SH-SY5Y (cell line): ENCODE data around the gene NETO2.

ENCODE experiments used
- GATA2 ChIP-seq: IDR thresholded peaks from 2 replicates; pipeline ENCODE4 v1.6.1; 2011; ENCODE audit warnings: mild to moderate bottlenecking, low read depth, low read length
- GATA3 ChIP-seq: IDR thresholded peaks from 2 replicates; pipeline ENCODE4 v1.6.1; 2011; ENCODE audit warnings: low read depth, mild to moderate bottlenecking, low read length, moderate library complexity

GRCh38 chr16:47180073-47180472 lies 36.3 kb upstream of the NETO2 start:
- TF ChIP-seq GATA3 (no peak), GATA2 (no peak)
